ENCODE measurements around the gene CNGA3.

DNA sequence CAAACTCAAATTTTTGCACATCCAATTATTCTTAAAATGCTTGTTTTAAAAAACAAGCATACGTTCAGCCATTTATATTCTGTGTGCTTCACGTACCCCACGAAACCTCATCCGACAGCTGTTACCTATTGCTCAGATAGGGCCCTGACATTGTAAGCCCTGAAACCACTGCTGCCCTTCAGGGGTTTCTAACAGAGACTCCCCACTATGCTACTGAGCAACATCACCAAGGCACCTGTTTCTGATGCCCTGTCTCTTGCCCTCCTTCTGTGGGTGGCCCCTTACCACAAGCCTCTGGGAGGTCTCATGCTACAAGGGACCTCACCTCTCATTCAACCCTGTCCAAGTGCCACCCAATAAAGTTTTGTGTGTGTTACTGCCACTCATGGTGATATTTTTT, 18.5 kb upstream of the CNGA3 start:
- TF ChIP-seq, protein P1, sequence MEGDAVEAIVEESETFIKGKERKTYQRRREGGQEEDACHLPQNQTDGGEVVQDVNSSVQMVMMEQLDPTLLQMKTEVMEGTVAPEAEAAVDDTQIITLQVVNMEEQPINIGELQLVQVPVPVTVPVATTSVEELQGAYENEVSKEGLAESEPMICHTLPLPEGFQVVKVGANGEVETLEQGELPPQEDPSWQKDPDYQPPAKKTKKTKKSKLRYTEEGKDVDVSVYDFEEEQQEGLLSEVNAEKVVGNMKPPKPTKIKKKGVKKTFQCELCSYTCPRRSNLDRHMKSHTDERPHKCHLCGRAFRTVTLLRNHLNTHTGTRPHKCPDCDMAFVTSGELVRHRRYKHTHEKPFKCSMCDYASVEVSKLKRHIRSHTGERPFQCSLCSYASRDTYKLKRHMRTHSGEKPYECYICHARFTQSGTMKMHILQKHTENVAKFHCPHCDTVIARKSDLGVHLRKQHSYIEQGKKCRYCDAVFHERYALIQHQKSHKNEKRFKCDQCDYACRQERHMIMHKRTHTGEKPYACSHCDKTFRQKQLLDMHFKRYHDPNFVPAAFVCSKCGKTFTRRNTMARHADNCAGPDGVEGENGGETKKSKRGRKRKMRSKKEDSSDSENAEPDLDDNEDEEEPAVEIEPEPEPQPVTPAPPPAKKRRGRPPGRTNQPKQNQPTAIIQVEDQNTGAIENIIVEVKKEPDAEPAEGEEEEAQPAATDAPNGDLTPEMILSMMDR (IDR thresholded peaks at IDR 0.05): no peak
- TF ChIP-seq POLR2A (IDR thresholded peaks at IDR 0.05) (no peak), POLR2AphosphoS5 (IDR thresholded peaks at IDR 0.05) (no peak), EP300 (IDR thresholded peaks at IDR 0.05) (no peak)
